Activated T-cell treated with anti-CD3 and anti-CD28 coated beads, Interleukin-2, amount 50 U/mL, for 48 hours (primary cell): ENCODE measurements around the gene CCDC177.

Experiments
- DNase-seq, 2 experiments: peaks; one replicate each; pipeline ENCODE4 v3.0.0-alpha.2; 2020

CCDC177 gene

DNA sequence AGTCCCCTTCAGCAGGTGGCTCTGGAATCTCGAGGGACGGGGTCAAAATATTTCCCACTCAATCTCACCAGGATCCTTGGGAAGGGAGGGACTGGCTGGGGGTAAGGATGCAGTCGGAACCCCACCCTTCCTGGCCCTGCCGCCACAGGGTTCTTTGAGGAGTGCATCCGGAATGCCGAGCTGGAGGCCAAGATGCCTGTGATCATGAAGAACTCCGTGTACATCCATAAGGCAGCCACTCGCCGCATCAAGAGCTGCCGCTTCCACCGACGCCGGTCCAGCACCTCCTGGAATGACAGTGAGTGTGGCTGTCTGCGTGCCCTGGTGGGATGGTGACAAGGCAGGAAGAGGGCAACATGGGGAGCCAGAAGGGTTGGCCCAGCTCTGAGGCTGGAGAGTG, 47.0 kb downstream of the CCDC177 start:
- no peak for DNase-seq

DNA sequence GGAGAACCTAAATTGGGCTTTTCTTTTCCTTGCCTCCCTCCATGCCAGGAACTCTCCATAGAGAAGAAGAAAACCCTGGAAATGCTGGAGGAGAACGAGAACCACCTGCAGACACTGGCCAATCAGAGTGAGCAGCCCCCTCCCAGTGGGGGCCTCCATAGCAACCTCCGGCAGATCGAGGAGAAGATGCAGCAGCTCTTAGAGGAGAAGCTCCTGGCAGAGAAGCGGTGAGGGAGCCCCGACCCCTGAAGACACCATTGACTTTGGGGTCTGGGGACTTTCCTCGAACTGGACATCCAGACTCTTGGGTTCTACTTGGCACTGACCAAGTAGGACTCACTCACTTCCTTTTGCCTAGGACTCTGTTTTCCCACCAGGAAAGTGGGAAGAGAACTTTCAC, 48.8 kb downstream of the CCDC177 start:
- DNase-seq = no peak

DNA sequence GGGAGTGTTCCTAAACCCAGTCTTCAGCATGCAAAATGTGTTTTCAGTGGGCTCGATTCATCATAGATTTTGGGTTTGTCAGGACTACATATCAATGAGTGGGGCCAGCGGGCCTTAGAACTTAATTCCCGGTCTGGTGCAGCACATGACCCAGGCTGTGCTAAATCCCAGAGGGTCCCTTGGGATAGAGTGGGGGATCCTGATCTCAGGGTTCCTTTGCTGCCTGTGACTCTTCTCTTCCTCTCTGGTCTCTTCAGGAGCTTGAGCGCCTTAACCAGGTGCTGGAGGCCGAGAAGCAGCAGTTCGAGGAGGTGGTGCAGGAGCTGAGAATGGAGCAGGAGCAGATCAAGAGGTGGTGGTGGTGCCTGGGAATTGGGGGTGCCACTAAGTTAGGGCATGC, 52.6 kb downstream of the CCDC177 start:
- no peak for DNase-seq
